Hematopoietic multipotent progenitor cell (in vitro differentiated cells): ENCODE data around the gene B3GNT8. TPM values are rescaled to one million over a fixed set of nuclear protein-coding genes. Genes with fewer than 3 reads are reported as not detected.
"Not testable (repeated sequence)": the region's sequence is repeated elsewhere in the genome, so short reads cannot be mapped to it uniquely, and the experiment has no call there.

Experiments
- DNase-seq, 3 donors: peaks; one replicate each; pipeline ENCODE4 v3.0.0-alpha.2; 2011 to 2015; ENCODE audit warnings: low read depth in 2 of 3, low spot score in 2 of 3
- total RNA-seq: library from RNA; depleted of rRNA; stranded (reverse); fragments of >200 nt; gene quantifications from one replicate; pipeline ENCODE4 v1.2.3, GENCODE V29; 2012

The B3GNT8 gene
- total RNA-seq, 1 donor, result 18.0 TPM

DNA sequence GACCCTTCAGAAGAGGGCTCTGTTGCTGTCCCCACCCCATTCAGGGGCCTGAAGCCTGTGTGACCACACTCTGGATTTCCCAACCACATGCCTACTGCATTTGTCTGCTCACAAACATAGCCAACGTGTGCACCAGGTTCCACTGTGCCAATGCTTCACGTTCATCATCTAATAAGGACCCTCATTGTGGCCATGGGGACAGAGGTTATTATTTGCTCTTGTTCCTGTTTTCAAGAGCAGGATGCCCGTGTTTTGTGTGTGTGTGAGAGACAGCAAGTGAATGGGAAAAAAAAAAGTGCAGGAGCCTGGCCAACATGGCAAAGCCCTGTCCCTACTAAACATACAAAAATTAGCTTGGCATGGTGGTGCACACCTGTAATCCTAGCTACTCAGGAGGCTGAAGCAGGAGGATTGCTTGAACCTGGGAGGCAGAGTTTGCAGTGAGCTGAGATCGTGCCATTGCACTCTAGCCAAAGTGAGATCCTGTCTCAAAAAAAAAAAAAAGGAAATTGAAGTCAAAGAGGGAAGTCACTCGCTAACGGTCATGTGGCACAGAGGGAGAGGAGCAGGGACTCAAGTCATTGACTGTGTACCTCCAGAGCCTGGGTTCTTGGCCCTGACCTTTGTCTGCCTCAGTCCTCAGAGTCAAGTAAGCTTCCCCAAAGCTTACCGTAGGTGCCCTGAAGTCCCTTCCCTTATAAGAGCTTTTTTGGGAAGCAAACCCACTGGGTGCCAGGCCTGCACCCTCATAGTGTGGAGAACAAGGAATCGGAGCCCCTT, 6.9 kb downstream of the B3GNT8 start:
- DNase-seq, result peak in 2 of 3 donors; percentile 50 to 72

DNA sequence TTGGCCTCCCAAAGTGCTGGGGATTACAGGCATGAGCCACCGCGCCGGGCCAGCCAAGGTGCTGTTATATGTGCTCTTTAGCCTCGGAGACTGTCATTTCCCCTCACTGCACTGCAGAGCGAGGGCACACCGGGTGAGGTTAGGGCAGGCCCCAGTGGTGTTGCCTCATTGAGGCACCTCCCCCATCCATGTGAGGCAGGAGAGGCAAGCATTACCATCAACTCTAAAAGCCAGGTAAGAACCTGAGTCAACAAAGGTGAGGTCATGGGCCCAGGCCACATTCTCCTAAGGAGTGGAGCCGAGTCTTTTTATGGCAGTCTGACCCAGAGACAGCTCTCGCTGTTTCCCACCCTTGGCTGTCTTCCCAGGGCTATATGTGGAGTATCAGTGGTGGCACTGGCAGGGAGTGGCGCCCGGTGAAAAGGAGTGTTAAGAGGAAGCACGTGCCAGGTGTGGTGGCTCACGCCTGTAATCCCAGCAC, 10.9 kb downstream of the B3GNT8 start:
- no peak for DNase-seq

DNA sequence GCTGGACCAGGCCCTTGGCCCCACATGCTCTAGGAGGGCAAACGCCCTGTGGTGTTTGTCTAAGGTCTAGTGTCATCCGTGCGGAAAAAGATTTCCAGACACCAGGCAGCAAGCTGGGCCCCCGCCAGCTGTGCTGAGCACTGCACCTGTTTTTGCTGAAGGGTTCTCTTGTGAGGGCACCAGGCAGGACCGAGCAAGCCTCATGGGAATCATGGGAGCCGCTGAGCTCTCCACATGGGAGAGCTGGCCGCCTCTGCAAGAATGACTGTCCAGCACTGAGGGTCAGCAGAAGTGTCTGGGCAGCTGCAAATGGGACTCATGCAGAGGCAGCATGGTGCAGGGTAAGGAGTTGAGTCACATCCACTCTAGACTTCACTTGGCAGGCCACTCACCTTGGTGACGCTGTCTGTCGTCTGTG, 12.0 kb downstream of the B3GNT8 start:
- no peak for DNase-seq

DNA sequence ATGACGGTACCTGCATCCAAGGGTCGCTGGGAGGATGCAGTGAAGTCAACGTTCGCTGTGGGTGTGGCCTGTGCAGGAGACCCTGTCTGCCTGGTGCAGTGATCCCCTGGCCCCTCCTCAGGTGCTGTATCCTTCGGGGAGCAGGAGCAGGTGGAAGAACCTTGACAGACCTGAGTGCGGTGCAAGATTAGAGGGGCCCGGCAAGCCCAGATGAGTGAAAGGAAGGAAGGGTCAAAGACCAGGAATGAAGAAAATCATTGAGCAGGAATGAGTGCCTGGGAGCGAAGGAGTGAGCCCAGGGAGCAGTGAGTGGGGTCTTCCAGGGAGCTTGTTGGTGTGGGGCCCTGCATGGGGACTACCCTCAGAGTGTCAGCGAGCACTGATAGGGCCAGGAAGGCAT, 12.7 kb downstream of the B3GNT8 start:
- no peak for DNase-seq

DNA sequence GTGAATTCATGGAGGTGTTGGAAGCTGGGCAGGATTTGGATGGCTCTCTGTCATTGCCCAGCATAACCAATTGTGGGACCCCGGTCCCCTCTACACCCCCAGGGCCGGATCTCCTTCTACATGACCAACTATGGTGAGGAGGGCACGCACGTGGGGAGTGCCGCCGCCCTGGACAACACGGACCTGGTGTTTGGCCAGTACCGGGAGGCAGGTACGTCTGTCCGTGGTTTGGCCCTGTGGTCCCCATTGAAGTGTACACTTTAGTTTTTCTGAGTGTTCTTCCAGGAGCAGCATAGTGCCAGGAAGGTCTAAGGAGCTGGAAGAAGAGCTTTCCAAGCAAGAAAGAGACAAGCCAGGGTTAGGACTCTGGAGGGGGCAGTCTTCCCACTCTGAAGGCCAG, 13.2 kb downstream of the B3GNT8 start:
- DNase-seq, result no peak

DNA sequence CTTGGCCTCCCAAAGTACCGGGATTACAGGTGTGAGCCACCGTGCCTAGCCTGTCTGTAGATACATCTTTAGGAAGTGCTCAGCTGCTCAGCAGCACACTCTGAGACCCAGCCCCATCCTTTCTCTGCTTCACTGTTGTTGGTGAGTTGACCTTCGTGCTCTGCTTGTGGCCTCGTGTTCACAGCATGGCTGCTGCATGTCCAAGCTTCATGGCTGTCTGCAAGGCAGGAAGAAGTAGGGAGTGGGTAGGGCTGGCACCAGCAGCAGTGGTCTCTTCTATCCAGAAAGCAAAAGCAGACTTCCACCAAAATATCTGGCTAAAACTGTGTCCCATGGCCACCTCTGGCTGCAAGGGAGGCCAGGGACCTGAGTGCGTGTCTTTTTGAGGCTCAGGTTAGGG, 14.2 kb downstream of the B3GNT8 start:
- no peak for DNase-seq

DNA sequence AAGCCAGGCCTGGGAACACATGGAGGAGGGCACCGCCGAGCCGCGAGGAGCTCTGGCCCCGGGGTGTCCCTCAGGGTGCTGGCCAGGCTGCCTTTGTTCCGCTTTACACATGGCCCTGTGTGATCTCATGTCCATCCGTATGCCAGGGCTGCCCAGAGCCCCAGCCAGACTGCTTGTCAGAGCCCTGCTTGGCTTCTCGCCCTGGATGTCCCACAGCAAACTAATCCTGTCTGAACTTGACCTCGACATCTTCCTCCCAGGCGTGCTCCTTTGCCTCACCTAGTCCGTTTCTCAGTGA, 15.3 kb downstream of the B3GNT8 start:
- no peak for DNase-seq

DNA sequence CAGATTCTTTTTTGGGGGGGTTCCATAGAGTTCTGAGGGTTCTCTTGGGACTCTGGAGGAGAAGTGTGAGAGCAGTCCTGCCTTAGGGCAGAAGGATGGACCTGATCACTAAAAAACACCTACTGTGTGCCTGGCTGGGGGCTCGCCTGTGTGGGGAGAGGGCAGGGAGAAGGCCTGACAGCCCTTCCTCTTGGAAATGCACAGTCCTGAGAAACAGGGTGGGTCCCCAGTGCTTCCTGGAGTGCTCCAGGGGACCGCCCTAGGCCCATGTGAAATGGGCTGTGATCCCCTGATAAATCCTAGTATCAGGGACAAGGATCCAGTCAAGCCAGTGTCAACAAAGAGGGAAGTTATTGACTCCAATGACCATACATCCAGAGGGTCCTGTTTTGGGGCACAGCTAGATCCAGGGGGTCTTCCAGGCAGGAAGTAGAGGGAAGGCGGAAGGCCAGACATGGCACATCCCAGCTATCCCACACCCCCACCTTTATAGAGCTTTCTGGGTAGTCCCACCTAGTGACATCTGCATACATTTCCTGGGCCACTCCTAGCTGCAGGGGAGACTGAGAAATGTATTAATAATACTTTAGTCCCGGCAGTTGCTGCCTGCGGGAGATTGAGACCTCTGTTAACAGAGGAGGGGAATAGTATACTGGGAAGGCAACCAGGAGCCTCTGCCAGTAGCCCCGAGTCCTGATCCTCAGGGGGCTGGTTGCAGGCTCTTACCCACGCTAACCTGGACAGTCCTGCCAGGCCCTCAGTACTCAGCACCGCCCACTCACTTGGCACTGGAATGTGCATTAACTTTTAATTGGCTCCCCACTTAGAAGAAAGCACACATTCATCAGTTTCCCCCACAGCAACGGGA, 15.8 kb downstream of the B3GNT8 start:
- no peak for DNase-seq

DNA sequence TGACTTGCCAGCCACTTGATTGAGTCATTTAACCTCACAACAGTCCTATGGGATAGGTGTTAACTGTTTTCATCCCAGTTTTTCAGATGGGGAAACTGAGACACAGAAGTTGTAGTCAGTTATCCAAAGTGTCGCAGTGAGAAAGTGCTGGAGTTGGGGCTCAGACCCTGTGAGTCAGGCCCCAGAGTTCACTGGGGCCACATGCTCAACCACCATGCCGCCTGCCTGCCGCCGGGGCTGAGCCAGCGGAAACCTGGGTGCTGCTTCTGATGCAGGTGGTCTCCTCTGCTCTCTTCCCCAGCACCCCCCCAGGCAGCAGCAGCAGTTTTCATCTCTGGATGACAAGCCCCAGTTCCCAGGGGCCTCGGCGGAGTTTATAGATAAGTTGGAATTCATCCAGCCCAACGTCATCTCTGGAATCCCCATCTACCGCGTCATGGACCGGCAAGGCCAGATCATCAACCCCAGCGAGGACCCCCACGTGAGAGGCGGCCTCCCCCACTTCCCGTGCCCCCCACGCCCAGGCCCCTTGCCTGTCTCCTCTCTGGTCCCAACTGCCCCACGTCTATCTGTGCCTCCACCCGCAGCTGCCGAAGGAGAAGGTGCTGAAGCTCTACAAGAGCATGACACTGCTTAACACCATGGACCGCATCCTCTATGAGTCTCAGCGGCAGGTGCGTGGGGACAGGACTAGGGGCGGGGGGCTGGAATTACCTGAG, 16.7 kb downstream of the B3GNT8 start:
- DNase-seq, result no peak

DNA sequence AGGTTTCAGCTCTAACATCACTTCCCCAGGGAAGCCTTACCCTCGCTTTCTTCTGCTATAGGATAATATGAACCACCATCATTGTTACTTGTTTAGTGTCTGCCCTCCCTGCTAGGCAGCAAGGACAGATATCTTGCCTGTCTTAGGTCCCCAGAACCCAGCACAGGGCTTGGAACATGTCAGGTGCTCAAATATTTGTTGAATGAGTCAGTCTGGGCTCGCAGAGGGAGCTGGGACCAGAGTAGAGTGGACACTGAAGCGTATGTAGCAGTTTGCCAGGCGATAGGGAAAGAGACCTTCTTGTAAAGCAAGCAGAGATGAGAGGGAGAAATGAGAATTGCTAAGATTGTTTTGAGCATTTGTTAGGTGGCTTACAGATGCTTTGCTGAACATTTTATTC, 17.9 kb downstream of the B3GNT8 start:
- DNase-seq, result no peak

DNA sequence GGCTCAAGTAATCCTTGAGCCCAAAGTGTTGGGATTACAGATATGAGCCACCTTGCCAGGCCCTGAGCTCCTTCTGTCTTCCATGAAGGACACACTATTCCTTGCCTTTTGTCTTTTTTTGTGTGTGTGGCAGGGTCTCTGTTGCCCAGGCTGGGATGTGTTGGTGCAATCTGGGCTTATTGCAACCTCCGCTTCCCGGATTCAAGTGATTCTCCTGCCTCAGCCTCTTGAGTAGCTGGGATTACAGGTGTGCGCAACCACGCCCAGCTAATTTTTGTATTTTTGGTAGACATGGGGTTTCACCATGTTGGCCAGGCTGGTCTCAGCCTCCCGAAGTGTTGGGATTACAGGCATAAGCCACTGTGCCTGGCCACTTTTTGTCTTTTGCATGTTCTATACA, 18.3 kb downstream of the B3GNT8 start:
- not testable (repeated sequence) for DNase-seq

DNA sequence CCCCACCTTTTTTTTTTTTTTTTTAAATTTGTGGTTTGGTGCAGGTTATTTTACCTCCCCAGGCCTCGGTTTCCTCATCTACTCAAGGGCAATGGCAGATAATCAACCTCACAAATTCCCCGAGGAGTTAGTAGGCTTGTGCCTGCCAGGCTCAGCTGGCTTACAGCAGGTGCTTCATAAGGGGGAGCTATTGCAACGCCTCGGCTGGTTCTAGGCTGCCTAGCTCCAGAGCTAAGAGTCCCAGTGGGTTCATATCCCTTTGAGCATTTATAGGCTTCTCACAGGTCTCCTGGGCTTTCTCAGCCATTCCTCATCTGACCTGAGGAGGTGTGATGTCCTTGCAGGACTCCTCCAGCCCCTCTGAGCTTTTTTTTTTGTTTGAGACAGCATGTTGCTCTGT, 18.9 kb downstream of the B3GNT8 start:
- DNase-seq, result no peak

DNA sequence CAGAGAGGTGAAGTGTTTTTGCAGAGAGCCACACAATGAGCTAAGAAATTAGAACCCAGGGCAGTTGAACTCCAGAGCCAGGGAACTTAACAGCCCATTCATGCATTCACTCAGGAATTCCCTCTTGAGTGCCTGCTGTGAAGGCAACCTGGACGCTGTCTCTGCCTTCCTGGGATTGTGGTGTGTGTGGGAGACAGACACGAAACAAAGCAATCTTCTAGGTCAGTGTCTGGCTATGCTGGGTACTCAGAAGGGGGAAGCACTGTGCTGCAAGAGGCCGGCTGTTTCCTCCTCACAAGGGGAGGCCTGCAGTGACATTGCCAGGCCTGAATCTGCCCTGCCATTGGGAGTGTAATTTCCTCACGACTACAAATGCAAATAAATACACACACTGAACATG, 19.9 kb downstream of the B3GNT8 start:
- no peak for DNase-seq

DNA sequence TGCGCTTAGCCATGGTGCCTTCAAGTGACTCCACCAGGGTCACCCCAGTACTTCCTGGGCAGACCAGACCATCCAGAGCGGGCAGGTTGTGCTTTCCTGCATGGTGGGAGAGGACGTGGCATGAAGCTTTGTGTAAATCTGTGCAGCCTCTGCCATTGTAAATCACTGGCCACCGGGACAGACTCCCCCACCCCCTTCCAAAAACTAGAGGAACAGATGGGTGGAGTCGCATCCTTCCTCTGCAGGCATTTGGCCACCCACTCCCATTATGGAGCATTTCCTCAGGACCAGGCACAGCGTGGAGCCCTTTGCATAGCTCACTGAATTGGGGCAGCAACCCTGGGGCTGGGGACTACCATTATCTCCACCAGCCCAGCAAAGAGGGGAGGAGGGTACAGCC, 21.4 kb downstream of the B3GNT8 start:
- no peak for DNase-seq

DNA sequence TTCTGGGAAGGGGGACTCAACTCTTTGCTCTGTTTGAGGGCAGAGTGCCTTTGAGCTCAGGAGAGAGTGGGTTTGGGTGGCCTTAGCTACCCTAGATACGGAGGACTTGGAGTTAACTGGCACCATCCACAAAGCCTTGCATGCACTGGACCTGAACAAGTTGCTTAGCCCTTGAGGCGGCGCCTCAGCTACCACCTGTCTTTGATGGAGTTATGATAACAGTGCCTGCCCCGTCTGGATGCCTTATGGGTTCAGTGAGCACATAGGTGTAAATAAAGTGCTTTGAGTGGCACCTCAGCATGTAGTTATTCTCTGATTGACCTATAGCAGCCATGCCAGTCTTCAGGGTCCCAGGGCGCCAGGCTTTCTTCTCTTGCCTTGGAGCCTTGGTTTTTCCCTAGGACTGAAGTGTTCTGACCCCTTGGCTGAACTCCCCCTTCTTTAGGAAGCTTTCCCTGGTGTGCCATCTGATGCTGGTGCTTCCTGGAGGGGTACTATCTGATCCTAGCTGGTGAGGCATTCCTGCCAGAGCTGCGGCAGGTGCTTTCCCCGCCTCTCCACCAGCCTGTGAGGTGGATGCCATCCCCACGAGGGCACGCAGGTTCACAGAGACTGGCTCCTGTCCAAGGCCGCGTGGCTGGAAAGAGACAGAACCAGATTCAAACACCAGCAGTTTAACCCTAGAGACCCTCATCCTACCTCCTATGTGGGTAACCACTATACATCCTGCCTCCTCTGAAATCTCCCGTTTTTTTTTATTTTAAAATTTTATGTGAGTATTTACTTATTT, 23.8 kb downstream of the B3GNT8 start:
- DNase-seq, result no peak

DNA sequence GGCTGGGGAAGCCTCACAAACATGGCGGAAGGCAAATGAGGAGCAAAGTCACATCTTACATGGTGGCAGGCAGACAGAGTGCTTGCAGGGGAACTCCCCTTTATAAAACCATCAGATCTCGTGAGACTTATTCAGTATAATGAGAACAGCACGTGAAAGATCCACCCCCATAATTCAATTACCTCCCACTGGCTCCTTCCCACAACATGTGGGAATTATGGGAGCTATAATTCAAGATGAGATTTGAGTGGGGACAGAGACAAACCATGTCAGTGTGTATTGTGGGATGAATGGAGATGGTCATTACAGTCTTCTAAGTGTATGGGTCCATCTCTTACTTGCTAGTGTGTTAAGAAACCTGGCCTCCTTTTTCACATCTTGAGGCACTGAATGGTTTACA, 25.2 kb downstream of the B3GNT8 start:
- no peak for DNase-seq

DNA sequence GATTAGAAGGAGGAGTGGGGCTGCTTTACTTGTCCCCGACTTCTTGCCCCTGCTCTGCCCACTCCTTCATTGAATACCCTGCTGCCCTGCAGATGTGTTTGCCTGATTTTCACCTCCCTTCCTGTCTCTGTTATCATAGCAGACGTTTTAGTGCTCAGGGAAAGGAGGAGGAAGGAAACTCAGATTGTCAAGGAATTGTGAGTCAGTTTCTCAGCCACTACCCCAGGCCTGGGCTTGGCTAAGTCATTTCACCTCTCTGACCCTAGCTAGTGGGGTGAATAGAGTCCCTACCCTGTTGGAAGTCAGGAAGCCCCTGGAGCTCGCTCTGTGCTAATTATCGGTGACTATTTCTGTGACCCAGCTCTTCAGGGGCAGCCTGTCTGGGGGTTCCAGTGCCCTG, 25.7 kb downstream of the B3GNT8 start:
- DNase-seq, result no peak

DNA sequence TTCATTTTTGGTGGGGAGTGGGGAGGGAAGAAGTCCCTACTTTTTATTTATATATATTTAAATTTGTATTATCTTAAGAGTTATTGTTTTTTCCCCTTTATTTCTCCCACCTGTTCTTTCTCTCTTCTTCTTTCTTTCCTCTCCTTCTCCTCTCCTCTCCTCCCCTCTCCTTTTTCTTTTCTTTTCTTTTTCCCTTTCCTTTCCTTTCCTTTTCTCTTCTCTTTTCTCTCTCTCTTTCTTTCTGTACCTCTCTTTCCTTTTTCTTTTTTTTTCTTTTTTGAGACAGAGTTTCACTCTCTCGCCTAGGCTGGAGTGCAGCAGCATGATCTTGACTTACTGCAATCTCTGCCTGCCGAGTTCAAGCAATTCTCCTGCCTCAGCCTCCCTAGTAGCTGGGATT, 27.6 kb downstream of the B3GNT8 start:
- no peak for DNase-seq

DNA sequence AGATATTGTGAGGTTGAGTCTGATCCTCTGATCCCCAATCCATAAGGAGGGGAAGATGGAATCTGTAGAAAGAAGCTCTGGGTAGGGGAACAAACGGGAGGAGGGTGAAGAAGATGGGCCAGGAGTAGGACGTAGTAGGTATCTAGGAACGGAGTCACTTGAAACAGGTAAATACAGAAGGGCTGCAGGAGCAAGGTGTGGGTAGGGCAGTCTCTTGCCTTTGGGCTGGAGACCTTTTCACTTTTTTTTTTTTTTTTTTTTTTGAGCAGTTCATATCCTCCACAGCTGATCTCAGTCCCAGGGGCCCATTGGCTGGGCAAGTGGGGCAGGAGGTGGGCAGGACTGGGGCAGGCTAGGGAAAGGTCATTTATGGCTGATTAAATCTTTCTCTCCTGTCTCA, 28.1 kb downstream of the B3GNT8 start:
- DNase-seq, result no peak

DNA sequence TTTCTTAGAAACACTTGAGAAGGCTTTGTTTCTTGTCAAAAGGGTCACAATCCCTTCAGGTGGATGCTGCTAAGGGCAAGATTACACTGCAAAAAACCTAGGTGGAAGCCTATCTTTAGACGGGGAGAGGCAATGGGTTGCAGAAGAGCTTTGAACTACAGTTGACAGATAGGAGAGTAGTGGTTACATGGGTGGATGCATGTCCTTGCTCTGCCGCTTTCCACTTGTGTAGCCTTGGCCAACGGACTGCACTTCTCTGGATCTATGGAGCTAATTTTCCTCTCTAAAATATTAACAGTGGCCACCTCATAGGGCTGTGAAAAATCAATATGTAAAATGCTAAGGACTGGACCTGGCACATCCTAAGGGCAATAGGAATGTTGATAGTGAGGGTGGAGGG, 28.6 kb downstream of the B3GNT8 start:
- DNase-seq, result no peak

DNA sequence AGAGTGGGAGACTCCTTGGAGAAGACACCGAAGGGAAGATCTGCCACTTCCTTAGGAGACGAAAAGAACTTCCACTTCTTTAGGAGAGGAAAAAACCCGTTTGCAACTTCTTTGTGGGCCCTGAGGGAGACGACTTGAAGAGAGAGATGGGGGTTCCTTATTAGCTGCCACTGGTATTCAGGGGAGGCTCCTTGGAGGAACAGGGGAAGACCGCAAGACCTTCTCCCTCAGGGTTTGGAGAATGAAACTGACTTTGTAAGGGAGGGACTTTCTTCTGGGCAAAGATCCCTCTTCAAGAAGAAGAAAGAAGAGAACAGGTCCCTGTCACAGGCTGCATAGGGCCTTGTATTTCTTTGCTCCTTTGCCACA, 29.1 kb downstream of the B3GNT8 start:
- no peak for DNase-seq
